ENCODE measurements around the gene FRYL.
A peak's percentile ranks its signal among the peaks of the same experiment; 100 is the strongest.
"Not testable (repeated sequence)": the region's sequence is repeated elsewhere in the genome, so short reads cannot be mapped to it uniquely, and the experiment has no call there.

Gene FRYL

GRCh38 chr4:48745223-48745622, 34.9 kb downstream of the FRYL start:
- not testable (repeated sequence) for DNase-seq

GRCh38 chr4:48742412-48742811, 37.7 kb downstream of the FRYL start:
- no peak for DNase-seq

GRCh38 chr4:48739560-48740019, 40.5 kb downstream of the FRYL start:
- DNase-seq, result no peak

- DNase-seq, result no peak
Observed at GRCh38 chr4:48738856-48739255, 41.2 kb downstream of the FRYL start.

- peak; percentile 45 to 54 for DNase-seq
Observed at GRCh38 chr4:48728906-48729496, 51.1 kb downstream of the FRYL start.

- no peak for DNase-seq
Observed at GRCh38 chr4:48727666-48728459, 52.2 kb downstream of the FRYL start.

GRCh38 chr4:48725414-48725813, 54.7 kb downstream of the FRYL start:
- DNase-seq, result no peak

- DNase-seq, result no peak
Observed at GRCh38 chr4:48722509-48723446, 57.3 kb downstream of the FRYL start.

GRCh38 chr4:48720459-48720858, 59.6 kb downstream of the FRYL start:
- no peak for DNase-seq

- no peak for DNase-seq
Observed at GRCh38 chr4:48718818-48719465, 61.1 kb downstream of the FRYL start.

- DNase-seq, result not testable (repeated sequence)
Observed at GRCh38 chr4:48716285-48716684, 63.8 kb downstream of the FRYL start.

- no peak for DNase-seq
Observed at GRCh38 chr4:48710446-48711209, 69.5 kb downstream of the FRYL start.

- DNase-seq, result no peak
Observed at GRCh38 chr4:48709901-48710300, 70.2 kb downstream of the FRYL start.

GRCh38 chr4:48708610-48709009, 71.5 kb downstream of the FRYL start:
- DNase-seq, result no peak

GRCh38 chr4:48706736-48707135, 73.3 kb downstream of the FRYL start:
- no peak for DNase-seq

- DNase-seq, result no peak
Observed at GRCh38 chr4:48705609-48706008, 74.5 kb downstream of the FRYL start.

GRCh38 chr4:48704091-48704802, 75.8 kb downstream of the FRYL start:
- no peak for DNase-seq

- DNase-seq, result no peak
Observed at GRCh38 chr4:48699475-48699874, 80.6 kb downstream of the FRYL start.

- no peak for DNase-seq
Observed at GRCh38 chr4:48698029-48698971, 81.8 kb downstream of the FRYL start.

GRCh38 chr4:48697516-48697915, 82.6 kb downstream of the FRYL start:
- DNase-seq, result not testable (repeated sequence)

Data from stimulated activated CD4-positive, alpha-beta T cell treated with anti-CD3 and anti-CD28 coated beads, Interleukin-2, amount 100 ng/mL, for 24 hours (primary cell).